ENCODE results near the gene KIF5A. TPM values are rescaled to one million over a fixed set of nuclear protein-coding genes. Genes with fewer than 3 reads are reported as not detected.

The KIF5A gene
- total and polyA plus RNA-seq, 2 donors, result 1.3 to 1.5 TPM

Small RNA genes lying within 50 kb of the gene (small RNA-seq; reads per million reads assigned to genes)
- not detected for gene MIR616

Other genes starting within 250 kb of the KIF5A start
- gene R3HDM2, start 119.0 kb upstream of the KIF5A start, total RNA-seq, result 37.0 TPM
- gene R3HDM2, start 119.0 kb upstream of the KIF5A start, polyA plus RNA-seq, result 28.0 TPM
- not detected for gene INHBC, start 115.3 kb upstream of the KIF5A start, total RNA-seq
- gene INHBC, start 115.3 kb upstream of the KIF5A start, polyA plus RNA-seq, result 0.05 TPM
- not detected for gene INHBE, start 94.7 kb upstream of the KIF5A start, total RNA-seq
- 0.09 TPM for gene INHBE, start 94.7 kb upstream of the KIF5A start, polyA plus RNA-seq
- gene GLI1, start 90.3 kb upstream of the KIF5A start, total RNA-seq, result 11.5 TPM
- 11.5 TPM for gene GLI1, start 90.3 kb upstream of the KIF5A start, polyA plus RNA-seq
- 2.9 TPM for gene ARHGAP9, start 70.2 kb upstream of the KIF5A start, total RNA-seq
- 5.2 TPM for gene ARHGAP9, start 70.2 kb upstream of the KIF5A start, polyA plus RNA-seq
- 55.1 TPM for gene MARS1, start 62.0 kb upstream of the KIF5A start, total RNA-seq
- 59.9 TPM for gene MARS1, start 62.0 kb upstream of the KIF5A start, polyA plus RNA-seq
- 15.4 TPM for gene DDIT3, start 29.5 kb upstream of the KIF5A start, total RNA-seq
- 58.0 TPM for gene DDIT3, start 29.5 kb upstream of the KIF5A start, polyA plus RNA-seq
- gene MBD6, start 27.2 kb upstream of the KIF5A start, total RNA-seq, result 9.6 TPM
- gene MBD6, start 27.2 kb upstream of the KIF5A start, polyA plus RNA-seq, result 31.1 TPM
- 70.8 TPM for gene DCTN2, start 2.9 kb upstream of the KIF5A start, total RNA-seq
- gene DCTN2, start 2.9 kb upstream of the KIF5A start, polyA plus RNA-seq, result 195 TPM
- gene PIP4K2C, start 41.1 kb downstream of the KIF5A start, total RNA-seq, result 9.5 TPM
- 26.8 TPM for gene PIP4K2C, start 41.1 kb downstream of the KIF5A start, polyA plus RNA-seq
- gene DTX3, start 54.8 kb downstream of the KIF5A start, total RNA-seq, result 29.8 TPM
- 64.3 TPM for gene DTX3, start 54.8 kb downstream of the KIF5A start, polyA plus RNA-seq
- gene ARHGEF25, start 61.4 kb downstream of the KIF5A start, total RNA-seq, result 64.1 TPM
- 158 TPM for gene ARHGEF25, start 61.4 kb downstream of the KIF5A start, polyA plus RNA-seq
- 3.6 TPM for gene B4GALNT1, start 83.2 kb downstream of the KIF5A start, total RNA-seq
- gene B4GALNT1, start 83.2 kb downstream of the KIF5A start, polyA plus RNA-seq, result 2.7 TPM
- 137 TPM for gene OS9, start 144.1 kb downstream of the KIF5A start, total RNA-seq
- 257 TPM for gene OS9, start 144.1 kb downstream of the KIF5A start, polyA plus RNA-seq
- gene AGAP2, start 188.7 kb downstream of the KIF5A start, total RNA-seq, result 1.4 TPM
- gene AGAP2, start 188.7 kb downstream of the KIF5A start, polyA plus RNA-seq, result 1.8 TPM
- gene TSPAN31, start 195.0 kb downstream of the KIF5A start, total RNA-seq, result 42.1 TPM
- gene TSPAN31, start 195.0 kb downstream of the KIF5A start, polyA plus RNA-seq, result 48.6 TPM
- 71.7 TPM for gene CDK4, start 202.3 kb downstream of the KIF5A start, total RNA-seq
- gene CDK4, start 202.3 kb downstream of the KIF5A start, polyA plus RNA-seq, result 89.9 TPM
- 4.0 TPM for gene MARCHF9, start 205.1 kb downstream of the KIF5A start, total RNA-seq
- 12.2 TPM for gene MARCHF9, start 205.1 kb downstream of the KIF5A start, polyA plus RNA-seq
- gene CYP27B1, start 217.0 kb downstream of the KIF5A start, total RNA-seq, result 0.16 TPM
- gene CYP27B1, start 217.0 kb downstream of the KIF5A start, polyA plus RNA-seq, result 0.57 TPM
- 4.9 TPM for gene METTL1, start 222.1 kb downstream of the KIF5A start, total RNA-seq
- 16.1 TPM for gene METTL1, start 222.1 kb downstream of the KIF5A start, polyA plus RNA-seq
- gene EEF1AKMT3, start 222.6 kb downstream of the KIF5A start, total RNA-seq, result 11.9 TPM
- 9.7 TPM for gene EEF1AKMT3, start 222.6 kb downstream of the KIF5A start, polyA plus RNA-seq
- gene TSFM, start 232.7 kb downstream of the KIF5A start, total RNA-seq, result 15.9 TPM
- gene TSFM, start 232.7 kb downstream of the KIF5A start, polyA plus RNA-seq, result 36.3 TPM

All from urinary bladder (tissue), 2 donors.